Activated T-helper 1 cell treated with anti-CD3 and anti-CD28 coated beads, Interleukin-2, amount 50 U/mL, for 16 hours (primary cell): ENCODE results near the gene PDXDC1.
"Not testable (repeated sequence)": the region's sequence is repeated elsewhere in the genome, so short reads cannot be mapped to it uniquely, and the experiment has no call there.

Source experiments
- DNase-seq, 2 donors: peaks; one replicate each; pipeline ENCODE4 v3.0.0-alpha.2; 2020; ENCODE audit warnings: low read depth in 1 of 2, low spot score in 1 of 2

The PDXDC1 gene

GRCh38 chr16:14974656-14975417 is at the start of gene PDXDC1:
PDXDC1 (plus strand) TSS chr16:14975026; CDS start chr16:14975200, 174 bp downstream.
- DNase-seq, result peak; percentile 98 to 99

- DNase-seq, result not testable (repeated sequence)
These were observed 46.6 kb upstream of the PDXDC1 start for GRCh38 chr16:14928064-14928714.

- not testable (repeated sequence) for DNase-seq
These were observed 45.6 kb upstream of the PDXDC1 start for GRCh38 chr16:14929176-14929575.

GRCh38 chr16:14930246-14930645 is 44.6 kb upstream of the PDXDC1 start:
- DNase-seq, result not testable (repeated sequence)

- not testable (repeated sequence) for DNase-seq
These were observed 43.9 kb upstream of the PDXDC1 start for GRCh38 chr16:14930971-14931370.

GRCh38 chr16:14932581-14933375 is 42.0 kb upstream of the PDXDC1 start:
- DNase-seq, result not testable (repeated sequence)

GRCh38 chr16:14937143-14937542 is 37.7 kb upstream of the PDXDC1 start, which contains the start of gene NPIPA1:
NPIPA1 (plus strand) TSS chr16:14937443; CDS start chr16:14937443, 0 bp downstream.
- DNase-seq, result not testable (repeated sequence)

- DNase-seq, result not testable (repeated sequence)
These were observed 36.8 kb upstream of the PDXDC1 start for GRCh38 chr16:14937994-14938393.

GRCh38 chr16:14942686-14943085 is 32.1 kb upstream of the PDXDC1 start:
- DNase-seq, result not testable (repeated sequence)

GRCh38 chr16:14955546-14956231 is 19.1 kb upstream of the PDXDC1 start:
- DNase-seq, result no peak

- no peak for DNase-seq
These were observed 17.1 kb upstream of the PDXDC1 start for GRCh38 chr16:14957576-14958322.

- no peak for DNase-seq
These were observed 16.6 kb upstream of the PDXDC1 start for GRCh38 chr16:14958323-14958600.

GRCh38 chr16:14958970-14959369 is 15.9 kb upstream of the PDXDC1 start:
- DNase-seq, result no peak

GRCh38 chr16:14961405-14962186 is 13.2 kb upstream of the PDXDC1 start:
- DNase-seq, result no peak

GRCh38 chr16:14963281-14964173 is 11.3 kb upstream of the PDXDC1 start:
- DNase-seq, result no peak

GRCh38 chr16:14965328-14965727 is 9.5 kb upstream of the PDXDC1 start:
- DNase-seq, result no peak

- not testable (repeated sequence) for DNase-seq
These were observed 5.0 kb upstream of the PDXDC1 start for GRCh38 chr16:14969795-14970194.

GRCh38 chr16:14971621-14972228 is 3.1 kb upstream of the PDXDC1 start:
- DNase-seq, result not testable (repeated sequence)
